ENCODE data around the gene LATS2.

LATS2 gene

DNA sequence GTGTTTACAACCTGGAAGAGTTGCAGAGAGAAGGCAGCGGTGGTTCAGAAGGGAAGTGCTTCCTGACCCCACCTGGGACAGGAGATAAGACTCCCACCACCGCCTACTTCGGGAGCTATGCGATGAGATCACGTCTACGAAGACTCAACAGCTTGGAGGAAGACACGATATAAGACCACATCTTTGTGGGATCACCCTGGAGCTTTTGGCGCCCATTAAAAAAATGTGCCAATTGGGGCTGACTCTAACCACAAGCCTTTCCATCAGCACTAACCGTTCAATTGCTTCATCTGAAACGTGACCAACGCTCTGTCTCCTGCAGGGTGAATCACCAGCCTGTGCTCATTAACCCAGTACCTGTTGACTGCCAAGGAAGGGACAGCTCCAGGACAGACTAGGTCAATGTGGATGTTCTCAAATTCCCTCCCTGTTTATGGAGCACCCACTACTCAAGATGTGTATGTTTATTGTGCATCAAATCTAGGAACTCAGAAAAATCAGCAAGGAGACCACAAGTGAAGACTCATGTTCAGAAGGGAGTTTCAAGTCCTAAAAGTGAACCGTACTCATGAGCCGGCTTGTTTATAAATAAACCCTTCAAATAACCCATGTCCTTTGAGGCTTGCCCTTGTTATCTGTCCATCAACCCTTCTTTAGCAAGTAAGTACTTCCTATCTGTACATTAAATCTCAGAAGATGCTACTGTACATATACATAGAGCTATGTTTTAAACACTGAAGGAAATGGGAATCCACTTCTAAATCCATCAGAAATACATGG, 67.5 kb downstream of the LATS2 start:
- DNase-seq (ENCODE audit: low read depth), result peak; percentile 79

DNA sequence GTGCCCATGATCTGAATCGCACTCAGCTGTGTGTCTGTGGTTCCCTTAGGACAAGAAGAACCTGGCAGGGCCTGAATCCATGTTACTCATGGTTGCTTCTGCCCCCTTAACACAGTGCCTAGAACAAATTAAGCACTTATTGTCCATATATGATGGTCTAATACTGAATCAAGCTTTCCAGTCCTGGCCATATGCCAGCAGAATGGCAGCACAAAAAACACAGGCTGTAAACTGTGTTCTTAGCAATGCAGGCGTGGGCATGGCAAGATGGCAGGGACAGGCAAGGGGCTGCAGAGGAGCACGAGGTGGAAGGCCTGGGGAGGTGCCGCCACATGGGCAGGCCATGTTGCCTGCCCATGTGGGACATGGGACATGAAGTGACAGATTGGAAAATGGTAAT, 68.2 kb downstream of the LATS2 start:
- no peak for DNase-seq (ENCODE audit: low read depth)

DNA sequence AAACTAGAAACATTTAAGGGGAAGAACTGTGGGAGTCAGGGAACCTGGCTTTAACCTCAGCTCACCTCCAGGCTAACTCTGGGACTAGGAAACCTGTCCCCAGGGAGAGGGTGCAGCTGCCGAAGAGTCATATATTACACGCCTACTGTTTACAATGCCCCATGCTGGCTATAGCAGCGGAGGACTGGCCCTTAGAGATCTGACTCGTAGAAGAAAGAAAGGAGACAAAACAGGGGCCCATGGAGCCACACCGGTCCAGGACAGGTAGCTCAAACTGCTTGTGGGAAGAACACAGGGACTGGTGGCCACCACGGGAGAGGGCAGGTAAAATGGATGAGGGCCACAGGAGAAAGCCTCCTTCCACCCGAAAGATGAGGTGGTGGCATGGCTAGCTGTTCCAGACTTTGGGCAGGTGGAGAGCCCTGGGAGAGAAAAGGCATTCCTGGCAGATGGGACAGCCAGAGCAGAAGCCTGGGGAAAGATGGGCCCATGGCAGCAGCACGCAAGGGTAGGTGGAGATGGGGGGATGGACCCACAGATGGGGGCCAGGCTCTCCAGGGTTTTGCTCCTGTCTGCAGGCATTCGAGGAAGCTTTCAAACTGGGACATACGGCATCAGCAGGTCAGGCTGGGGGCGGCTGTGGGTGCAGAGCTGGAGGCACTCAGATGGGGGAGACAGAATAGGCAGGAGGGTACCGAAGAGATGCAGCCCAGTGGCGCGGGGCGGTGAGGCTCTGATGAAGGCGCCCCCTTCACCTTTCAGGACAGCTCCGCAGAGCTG, 69.5 kb downstream of the LATS2 start:
- no peak for DNase-seq (ENCODE audit: low read depth)

DNA sequence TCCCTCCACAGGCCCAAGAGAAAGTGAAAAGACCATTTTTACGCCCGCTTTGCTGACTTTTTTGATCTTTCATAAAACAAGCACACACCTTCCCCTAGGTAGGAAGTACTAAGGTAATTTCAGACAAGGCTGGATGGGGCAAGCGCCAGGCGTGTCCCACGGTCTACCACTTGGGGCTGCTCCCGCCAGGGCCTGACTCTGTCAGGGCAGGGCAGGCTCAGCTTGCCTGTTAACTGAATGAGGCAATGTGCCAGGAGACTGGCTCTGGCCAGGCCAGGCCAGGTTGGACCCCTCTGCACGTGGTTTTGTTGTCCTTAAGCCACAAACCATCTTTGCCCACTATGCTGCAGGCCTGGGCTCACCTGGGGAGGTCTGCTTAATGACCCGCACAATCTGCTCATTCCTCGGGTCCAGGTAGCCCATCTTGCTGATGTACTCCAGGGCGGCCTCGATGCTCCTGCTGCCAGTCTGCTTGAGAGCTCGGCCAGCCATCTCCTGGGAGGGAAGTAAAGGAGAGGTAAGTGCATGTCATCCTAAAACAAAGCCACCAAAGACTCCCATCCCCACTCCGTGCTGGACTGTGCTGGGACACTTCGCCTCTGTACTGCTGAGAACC, 70.4 kb downstream of the LATS2 start:
- DNase-seq (ENCODE audit: low read depth), result no peak

DNA sequence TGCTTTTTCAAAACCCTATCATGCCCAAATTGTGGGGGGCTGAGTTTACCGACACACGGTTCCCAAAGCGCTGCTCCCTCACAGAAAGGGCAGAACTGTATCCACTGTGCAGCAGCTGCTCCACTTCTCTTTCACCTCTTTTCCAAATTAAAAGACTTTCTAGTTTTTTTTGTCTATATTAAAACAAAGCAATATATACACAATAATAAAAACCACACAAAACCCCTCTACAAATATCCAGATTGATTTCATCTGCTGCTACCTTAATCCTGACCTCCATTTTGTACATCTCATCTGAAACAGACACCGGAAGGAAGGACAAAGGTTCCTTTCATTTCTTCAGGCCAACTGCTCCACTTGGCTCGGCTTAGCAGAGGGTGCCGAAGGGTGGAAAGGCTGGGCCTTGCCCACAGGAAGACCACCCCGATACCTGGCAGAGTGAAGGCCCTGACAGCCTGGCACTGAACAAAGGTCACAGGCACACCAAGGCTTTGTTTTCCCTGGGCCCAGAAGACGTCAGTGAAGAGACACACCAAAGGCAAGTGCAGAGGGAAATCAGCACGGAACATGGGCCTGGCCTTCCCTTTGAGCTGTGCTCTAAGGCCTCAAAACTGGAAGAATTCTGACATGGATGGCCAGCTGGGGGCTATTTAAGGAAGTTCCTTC, 71.6 kb downstream of the LATS2 start:
- DNase-seq (ENCODE audit: low read depth), result no peak

DNA sequence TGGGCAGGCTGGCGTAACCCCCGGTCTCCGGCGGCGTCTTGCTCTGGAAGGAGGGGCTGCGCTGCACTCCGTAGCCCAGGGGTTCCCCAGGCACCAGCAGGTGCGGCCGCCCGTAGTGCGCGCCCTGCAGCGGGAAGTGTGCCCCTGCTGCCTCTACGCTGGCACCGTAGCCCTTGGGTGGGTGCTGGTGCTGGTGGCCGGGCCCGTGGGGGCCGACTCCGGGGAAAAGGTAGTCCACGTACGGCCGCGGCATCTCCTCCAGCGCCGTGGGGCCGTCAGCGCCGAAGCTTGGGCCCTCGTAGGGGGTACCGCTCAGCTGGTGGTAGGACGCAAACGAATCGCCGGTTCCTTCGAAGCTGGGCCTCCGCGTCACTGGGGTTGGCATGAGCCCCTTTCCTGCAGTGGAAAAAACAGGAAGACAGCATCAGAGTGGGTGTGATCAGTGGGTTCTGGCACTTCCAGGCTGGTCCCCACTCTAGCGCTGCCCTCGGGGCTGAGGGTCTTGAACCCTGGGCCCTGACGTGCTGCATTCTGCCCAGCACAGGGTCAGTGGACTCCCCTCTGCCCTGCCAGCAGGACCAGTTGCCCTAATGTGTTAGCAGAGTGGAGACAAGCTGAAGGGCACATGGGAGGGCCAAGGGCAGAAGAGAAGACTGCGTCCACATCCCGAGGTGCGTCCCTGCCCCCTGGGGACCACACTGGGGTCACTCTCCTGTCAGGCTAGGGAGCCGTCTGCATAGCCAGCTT, 72.3 kb downstream of the LATS2 start:
- no peak for DNase-seq (ENCODE audit: low read depth)

DNA sequence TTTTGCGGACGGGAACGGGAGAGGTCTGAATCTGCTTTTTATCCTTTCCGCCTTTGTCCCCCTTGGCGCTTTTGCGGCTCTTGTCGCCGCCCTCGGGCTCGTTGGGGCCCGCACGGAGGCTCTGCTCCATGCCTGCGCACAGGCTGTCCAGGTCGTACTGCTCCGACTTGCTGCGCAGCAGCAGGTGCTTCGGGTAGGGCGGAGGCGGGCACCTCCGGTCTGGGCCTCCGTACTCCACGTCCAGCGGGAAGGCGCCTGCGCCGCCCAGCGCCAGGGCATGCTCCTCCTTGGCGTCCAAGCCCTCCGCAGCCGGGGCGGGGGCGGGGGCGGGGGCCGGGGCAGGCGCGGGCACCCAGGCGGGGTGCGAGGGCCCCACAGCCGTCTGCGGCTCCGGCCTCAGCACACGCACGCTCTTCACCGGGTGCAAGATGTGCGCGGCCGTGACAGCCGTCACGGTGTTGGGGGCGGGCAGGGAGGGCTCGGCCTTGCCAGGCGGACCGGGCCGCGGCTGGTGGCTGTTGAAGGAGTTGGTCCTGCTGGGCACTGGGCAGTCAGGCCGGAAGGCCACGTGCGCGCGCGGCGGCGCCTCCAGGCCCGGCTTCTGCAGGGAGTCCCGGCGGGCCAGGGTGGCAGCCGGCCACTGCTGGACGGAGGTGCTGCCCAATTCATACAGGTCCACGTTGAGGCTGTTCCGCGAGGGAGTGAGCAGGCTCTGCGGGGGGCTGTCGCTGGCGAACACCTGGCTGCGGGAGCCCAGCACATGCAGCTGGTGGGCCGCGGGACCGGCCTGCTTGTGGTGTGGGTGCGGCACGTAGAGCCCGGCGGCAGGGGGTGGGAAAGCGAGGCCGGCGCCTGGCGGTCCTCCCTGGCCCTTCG, 73.1 kb downstream of the LATS2 start:
- no peak for DNase-seq (ENCODE audit: low read depth)

DNA sequence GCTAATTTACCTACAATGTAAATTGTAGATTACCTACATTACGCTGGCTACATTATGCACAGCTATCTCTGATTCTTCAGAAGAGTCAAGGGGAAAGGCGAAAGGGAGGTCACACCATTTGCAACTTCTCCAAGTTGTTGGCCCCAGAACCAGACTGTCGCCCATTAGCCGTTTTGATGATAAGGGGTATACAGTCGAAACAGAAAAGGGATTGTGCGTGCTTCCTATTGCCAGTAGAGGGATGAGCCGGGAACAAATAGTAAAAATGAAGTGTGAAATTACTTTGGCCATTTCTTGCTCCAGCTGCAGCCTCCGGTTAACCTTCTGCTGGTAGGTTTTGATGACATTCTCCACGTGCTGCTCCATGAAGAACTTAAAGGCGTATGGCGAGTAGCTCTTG, 73.8 kb downstream of the LATS2 start:
- no peak for DNase-seq (ENCODE audit: low read depth)

DNA sequence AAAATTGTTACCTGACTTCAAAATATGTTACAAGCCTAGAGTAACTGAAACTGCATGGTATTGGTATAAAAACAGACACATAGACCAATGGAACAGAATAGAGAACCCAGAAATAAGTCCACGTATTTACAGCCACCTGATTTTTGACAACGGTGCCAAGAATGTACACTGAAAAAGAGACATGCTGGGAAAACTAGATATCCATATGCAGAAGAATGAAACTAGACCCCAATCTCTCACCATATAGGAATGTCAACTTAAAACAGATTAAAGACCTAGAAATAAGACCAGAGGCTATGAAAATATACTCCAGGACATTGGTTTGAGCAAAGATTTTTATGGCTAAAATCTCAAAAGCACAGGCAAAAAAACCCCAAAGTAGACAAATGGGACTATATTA, 76.5 kb downstream of the LATS2 start:
- DNase-seq (ENCODE audit: low read depth), result no peak

DNA sequence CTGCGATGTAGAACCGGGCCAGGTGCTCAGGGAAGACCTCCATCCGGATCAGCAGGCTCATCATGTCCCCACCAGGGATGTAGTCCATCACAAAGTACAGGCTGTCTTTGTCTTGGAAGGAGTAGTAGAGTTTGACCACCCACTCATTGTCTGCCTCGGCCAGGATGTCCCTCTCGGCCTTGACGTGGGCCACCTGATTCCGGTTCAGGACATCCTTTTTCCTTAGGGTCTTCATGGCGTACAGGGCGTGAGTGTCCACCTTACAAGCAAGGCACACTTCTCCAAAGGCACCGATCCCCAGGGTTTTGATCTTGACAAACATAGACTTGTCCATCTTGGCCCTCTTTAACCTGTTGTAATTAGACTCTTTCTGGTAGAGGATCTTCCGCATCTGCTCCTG, 78.0 kb downstream of the LATS2 start:
- no peak for DNase-seq (ENCODE audit: low read depth)

DNA sequence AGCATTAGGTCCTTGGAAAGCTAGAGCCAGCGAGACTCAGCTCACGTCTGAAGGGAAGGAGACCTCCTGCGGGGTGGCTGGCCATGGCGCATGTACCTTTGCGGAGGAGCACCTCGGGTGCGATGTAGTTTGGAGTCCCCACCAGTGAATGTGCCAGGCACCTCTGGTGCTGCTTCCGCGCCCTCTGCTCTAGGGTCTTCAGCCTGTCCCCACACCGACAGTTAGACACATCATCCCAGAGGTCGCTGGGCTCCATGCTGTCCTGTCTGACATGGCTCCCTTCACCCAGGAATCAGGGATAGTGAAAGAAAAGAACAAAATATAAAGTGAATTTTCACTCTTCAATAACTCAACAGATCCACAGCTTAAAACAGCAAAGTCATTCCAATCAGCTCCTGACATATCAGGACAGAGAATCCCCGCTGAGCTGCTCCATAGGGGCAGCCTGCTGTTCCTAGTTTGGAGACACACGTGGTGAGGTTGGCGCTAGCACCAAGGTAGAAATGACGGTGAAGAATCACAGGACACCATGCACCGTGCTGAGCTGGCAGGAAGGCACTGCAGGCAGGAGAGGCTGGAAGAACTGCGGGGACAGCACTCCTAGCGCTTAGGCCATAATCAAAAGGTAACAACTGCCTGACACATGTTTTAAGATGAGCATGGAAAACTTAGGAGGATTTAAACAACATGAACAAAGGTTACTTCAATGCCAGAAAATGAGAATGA, 79.9 kb downstream of the LATS2 start:
- no peak for DNase-seq (ENCODE audit: low read depth)

DNA sequence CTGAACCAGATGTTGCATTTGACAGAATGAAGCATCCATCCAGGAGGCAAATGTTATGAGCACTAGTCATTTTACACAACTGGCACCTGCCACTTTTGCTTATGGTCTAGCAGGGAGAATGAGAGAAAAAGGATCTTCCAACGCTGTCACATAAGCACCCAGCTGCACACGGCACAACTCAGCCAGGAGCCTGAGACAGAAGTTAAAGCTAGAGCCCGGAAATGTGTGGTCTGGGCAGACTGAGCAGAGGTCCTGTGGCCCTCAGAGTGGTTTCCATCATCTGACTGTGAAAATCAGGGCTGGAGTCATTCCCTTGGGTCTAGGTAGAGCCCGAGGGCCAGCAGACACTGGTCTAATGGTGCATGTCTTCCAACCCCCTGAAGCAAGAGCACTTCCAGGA, 80.5 kb downstream of the LATS2 start:
- no peak for DNase-seq (ENCODE audit: low read depth)

DNA sequence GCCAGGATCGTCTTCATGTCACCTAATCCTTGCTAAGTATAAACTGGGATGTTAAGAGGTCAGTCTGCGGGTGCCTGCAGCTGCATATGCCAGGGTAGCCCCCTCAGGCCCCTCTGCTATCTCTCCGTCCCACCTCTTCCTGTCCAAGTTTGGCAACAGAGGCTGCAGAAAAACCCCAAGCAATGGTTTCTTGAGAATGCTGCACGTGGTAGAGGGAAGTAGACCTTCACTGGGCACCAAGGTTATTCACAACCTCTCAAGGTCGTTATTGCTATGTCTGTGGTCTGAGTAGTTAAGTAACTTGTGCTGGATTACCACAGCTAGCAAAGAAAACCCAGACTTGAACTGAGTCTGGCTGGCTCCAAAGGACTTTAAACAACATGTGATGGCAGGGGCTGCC, 81.0 kb downstream of the LATS2 start:
- DNase-seq (ENCODE audit: low read depth), result no peak

DNA sequence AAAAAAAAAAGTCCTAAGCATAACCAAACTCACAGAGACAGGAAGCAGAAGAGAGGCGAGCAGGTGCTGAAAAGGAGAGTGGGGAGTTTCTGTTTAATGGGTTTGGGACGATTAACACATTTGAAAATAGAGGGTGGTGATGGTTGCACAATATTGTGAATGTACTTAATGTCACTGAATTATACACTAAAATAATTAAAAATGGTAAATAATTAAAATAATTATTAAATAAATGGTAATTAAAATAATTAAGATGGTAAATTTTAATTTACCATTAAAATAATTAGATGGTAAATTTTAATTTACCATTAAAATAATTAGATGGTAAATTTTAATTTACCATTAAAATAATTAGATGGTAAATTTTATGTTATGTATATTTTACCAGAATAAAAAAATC, 84.0 kb downstream of the LATS2 start:
- DNase-seq (ENCODE audit: low read depth), result no peak

DNA sequence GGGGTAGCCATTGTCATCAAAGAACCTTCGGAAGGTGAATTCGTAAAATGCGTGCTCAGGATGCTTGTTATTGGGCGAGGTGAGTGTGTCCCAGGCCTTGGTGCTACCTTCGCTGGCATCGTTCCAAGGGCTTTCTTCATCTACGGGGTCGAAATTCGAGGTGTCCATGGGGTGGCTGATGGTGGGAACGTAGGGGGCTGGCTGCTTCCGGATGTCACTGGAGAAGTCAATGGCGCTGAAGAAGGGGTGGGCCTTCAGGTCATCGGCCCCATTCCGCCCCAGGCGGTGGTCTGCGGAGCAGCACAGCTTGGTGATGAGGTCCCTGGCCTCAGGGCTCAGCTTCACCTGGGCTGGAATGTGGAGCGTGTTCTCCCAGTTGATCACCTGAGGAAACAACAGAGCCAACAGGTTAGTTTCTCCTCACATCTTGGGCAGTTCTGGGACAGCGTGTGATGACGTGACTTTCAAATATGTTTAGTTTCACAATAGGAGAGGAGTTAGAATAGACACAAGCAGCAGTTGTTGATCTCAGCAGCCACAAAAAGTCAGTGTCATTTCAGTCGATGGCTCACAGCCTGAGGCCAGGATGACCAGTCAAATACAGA, 86.3 kb downstream of the LATS2 start:
- DNase-seq (ENCODE audit: low read depth), result no peak

DNA sequence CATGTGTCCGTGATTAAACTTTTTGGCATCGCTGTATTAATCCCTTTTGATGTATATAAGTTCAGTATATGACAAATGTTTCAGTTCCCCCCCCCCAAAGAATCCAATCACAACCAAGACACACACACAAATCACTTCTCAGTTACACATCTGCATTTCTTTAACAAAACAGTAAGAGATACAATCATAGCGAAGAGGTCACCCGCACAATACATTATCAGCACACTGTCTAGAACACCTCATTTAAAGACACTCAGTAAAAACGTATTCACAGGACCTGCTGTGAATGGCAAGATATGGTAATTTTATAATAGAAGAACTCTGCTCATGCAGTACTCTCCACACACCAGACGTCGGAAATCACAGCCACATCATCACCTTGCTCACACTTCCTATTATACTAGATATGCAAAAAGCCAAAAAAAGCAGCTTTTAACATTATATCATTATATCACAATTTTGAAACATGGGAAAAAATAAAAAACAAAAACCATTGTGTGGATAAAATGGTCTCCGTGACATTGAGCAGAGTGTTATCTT, 87.4 kb downstream of the LATS2 start:
- DNase-seq (ENCODE audit: low read depth), result no peak

DNA sequence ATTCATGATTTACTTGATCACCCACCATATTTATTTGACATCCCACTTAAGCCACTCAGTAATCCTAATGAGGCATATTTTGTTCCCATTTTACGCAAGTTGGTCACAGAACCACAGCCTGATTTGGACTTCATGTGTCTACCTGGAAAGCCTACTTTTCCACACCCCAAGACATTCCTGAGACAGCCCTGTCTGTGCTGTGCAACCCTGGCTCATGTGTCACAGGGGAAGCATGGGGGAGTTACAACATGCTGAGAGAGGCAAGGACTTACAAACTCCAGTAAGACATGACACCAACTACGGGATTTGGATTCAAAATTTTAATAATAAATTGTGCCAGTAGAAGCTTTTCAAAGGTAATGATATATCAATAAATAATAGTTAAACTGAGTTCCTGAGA, 88.7 kb downstream of the LATS2 start:
- DNase-seq (ENCODE audit: low read depth), result no peak

DNA sequence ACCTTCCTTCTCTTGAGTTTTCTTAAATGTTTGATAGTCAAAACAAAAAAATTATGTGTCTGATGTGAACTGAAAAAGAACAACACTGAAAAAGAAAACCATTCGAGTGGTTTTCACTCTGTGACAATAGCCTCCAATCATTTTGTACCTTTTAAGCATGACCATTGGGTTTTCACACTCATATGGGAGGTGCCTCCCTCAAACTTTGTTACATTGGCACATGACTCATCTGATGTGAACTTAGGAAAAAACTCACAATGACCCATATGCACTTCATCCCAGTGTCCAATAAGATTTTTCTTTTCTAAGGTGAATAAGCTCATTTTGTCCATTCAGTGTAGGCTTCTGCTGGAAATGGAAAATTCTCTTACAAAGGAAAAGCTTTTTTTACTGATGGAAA, 92.2 kb downstream of the LATS2 start:
- DNase-seq (ENCODE audit: low read depth), result no peak

DNA sequence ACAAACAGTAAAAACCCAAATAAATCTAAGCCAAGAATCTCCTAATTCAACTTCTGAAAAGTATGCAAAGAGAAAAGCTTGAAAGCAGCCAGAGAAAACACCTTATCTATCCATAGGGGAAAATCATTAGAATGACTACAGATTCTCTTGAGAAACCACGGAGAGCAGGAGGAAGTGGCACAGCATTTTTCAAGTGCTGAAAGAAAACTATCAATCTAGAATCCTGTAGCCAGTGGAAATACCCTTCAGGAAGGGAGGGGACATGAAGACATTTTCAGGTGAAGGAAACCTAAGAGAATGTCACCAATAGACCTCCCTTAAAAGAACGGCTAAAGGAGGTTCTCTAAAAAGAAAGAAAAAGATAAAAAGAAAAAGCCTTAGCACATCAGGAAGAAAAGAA, 92.6 kb downstream of the LATS2 start:
- DNase-seq (ENCODE audit: low read depth), result no peak

DNA sequence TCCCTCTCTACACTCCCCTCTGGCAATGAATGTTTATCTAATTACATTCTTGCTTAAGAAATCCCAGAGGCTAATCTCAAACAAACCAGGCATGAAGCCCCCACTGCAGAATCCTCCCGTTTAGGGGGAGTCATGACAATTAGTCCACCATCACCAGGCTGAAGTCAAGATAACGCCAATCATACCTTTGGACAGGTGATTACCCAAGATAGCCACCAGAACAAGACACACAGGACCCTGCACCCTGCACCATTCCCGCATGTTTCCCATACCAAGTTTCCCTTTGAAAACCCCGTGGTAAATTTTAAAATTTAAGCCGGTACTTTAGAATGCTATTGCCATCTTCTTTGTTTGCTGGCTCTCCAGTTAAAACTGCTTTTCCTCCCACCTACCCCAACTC, 94.0 kb downstream of the LATS2 start:
- DNase-seq (ENCODE audit: low read depth), result no peak

All from fibroblast of gingiva (primary cell).